Measurements from ENCODE around the gene OR10A6.

OR10A6 gene

GRCh38 chr11:7910286-7910788, 20.7 kb downstream of the OR10A6 start:
- DNase-seq (ENCODE audit: low spot score) = peak; percentile 17

GRCh38 chr11:7909585-7910285, 21.3 kb downstream of the OR10A6 start:
- no peak for DNase-seq (ENCODE audit: low spot score)

GRCh38 chr11:7907121-7907520, 23.9 kb downstream of the OR10A6 start:
- DNase-seq (ENCODE audit: low spot score) = no peak

- peak; percentile 25 for DNase-seq (ENCODE audit: low spot score)
These were observed 24.6 kb downstream of the OR10A6 start for GRCh38 chr11:7906481-7906880.

GRCh38 chr11:7905961-7906429, 25.1 kb downstream of the OR10A6 start:
- DNase-seq (ENCODE audit: low spot score) = peak; percentile 46

- DNase-seq (ENCODE audit: low spot score) = no peak
These were observed 25.5 kb downstream of the OR10A6 start for GRCh38 chr11:7905549-7905948.

- DNase-seq (ENCODE audit: low spot score) = peak; percentile 30
These were observed 26.2 kb downstream of the OR10A6 start for GRCh38 chr11:7904917-7905316.

GRCh38 chr11:7903940-7904339, 27.1 kb downstream of the OR10A6 start:
- no peak for DNase-seq (ENCODE audit: low spot score)

GRCh38 chr11:7901319-7901854, 29.7 kb downstream of the OR10A6 start:
- no peak for DNase-seq (ENCODE audit: low spot score)

- no peak for DNase-seq (ENCODE audit: low spot score)
These were observed 30.4 kb downstream of the OR10A6 start for GRCh38 chr11:7900686-7901085.

- no peak for DNase-seq (ENCODE audit: low spot score)
These were observed 31.6 kb downstream of the OR10A6 start for GRCh38 chr11:7899418-7899817.

- DNase-seq (ENCODE audit: low spot score) = no peak
These were observed 32.3 kb downstream of the OR10A6 start for GRCh38 chr11:7898666-7899283.

- DNase-seq (ENCODE audit: low spot score) = no peak
These were observed 34.9 kb downstream of the OR10A6 start for GRCh38 chr11:7896009-7896785.

- DNase-seq (ENCODE audit: low spot score) = no peak
These were observed 36.8 kb downstream of the OR10A6 start for GRCh38 chr11:7894251-7894650.

GRCh38 chr11:7893796-7894195, 37.3 kb downstream of the OR10A6 start:
- DNase-seq (ENCODE audit: low spot score) = no peak

GRCh38 chr11:7892840-7893254, 38.2 kb downstream of the OR10A6 start:
- DNase-seq (ENCODE audit: low spot score) = peak; percentile 72

GRCh38 chr11:7892059-7892699, 38.9 kb downstream of the OR10A6 start:
- DNase-seq (ENCODE audit: low spot score) = peak; percentile 68

GRCh38 chr11:7890417-7891172, 40.5 kb downstream of the OR10A6 start:
- peak; percentile 92 for DNase-seq (ENCODE audit: low spot score)

GRCh38 chr11:7889985-7890384, 41.1 kb downstream of the OR10A6 start:
- DNase-seq (ENCODE audit: low spot score) = no peak

- DNase-seq (ENCODE audit: low spot score) = no peak
These were observed 48.2 kb downstream of the OR10A6 start for GRCh38 chr11:7882860-7883259.

Data from kidney tubule cell (primary cell).